HG03442 (cell line): ENCODE measurements around the gene ZNF236.

ENCODE experiments used
- ATAC-seq: cut with Tn5 transposase; IDR thresholded peaks from one replicate; pipeline ENCODE4 v1.9.1; 2021; ENCODE audit warnings: mild to moderate bottlenecking, moderate library complexity; ENCODE audit not compliant: unreplicated experiment

Gene ZNF236

DNA sequence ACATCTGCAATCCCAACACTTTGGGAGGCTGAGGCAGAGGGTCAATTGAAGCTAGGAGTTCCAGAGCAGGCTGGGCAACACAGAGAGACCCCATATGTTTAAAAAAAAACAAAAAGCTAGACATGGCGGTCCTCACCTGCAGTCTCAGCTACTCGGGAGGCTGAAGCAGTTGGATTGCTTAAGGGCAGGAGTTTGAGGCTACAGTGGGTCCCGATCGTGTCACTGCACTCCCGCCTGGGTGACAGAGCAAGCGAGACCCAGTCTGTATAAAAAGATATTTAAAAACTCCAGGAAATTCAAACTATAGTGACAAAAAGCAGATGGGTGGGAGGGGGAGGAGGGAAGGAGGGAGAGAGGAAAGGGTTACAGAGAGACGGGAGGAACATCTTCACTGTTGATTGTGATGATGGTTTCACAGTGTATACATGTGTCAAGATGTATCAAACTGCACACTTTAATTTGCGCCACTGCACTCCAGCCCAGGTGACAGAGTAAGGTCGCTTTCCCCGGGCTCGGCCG is 942 bp upstream of the ZNF236 start:
- no peak for ATAC-seq

DNA sequence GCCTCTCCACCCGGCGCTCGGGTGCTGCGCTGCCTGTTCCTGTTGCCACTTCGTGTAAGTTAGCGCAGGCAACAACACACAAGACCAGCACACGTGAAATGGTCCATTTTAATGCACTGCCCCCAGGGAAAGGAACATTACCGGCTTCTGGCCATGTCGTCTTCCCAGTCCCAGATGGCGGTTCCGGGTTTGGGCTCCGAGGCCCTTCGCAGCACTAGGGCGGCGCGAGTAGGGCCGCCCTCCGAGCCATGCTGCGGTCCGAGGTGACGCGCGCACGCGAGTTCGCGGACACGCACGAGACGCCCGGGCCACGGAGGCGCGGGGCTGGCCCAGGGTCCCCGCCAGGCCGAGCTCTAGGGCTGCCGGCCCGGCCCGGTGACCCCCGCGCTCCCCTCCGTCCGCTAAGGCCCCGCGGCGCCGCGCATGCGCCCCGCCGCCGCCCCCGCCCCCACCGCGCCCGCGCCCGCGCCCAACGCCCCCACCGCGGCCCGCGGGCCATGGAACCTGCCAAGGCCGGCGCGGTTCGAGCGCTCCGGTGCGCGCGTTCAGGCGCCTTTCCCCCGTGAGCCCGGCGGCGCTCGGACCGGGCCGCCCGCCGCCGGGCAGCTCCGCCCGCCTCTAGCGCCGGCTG is 367 bp upstream of the ZNF236 start:
- ATAC-seq: peak; percentile 35

DNA sequence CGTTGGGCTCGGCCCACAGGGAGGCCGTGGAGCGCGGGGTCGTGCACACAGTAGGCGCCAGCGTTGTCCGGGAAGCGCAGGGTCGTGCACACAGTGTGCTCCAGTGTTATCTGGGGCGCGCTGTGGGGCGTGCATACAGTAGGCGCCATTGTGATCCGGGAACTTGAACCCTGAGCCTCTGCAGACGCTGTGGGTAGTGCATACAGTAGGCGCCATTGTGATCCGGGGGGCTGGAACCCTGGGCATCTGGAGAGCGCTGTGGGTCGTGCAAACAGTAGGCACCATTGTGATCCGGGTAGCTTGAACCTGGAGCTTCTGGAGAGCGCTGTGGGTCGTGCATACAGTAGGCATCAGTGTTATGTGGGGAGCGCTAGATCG is 793 bp downstream of the ZNF236 start:
- no peak for ATAC-seq

DNA sequence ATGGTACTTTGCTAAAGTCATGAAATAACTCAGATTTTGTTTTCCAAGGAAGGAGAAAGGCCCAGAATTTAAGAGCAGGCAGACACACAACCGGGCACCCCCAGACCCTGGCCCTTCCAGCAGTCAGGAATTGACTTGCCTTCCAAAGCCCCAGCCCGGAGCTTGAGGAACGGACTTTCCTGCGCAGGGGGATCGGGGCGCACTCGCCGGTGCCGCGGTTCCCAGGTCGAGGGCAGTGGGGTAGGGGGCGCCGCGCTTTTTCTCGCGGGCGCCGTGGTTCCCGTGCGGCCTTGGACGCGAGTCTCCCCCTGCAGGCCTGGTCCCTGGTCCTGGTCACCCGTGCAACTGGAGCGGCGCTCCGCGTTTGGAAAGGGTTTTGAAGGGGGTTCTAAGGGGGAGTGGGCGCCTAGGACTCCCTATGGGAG is 1.2 kb downstream of the ZNF236 start:
- ATAC-seq: no peak

DNA sequence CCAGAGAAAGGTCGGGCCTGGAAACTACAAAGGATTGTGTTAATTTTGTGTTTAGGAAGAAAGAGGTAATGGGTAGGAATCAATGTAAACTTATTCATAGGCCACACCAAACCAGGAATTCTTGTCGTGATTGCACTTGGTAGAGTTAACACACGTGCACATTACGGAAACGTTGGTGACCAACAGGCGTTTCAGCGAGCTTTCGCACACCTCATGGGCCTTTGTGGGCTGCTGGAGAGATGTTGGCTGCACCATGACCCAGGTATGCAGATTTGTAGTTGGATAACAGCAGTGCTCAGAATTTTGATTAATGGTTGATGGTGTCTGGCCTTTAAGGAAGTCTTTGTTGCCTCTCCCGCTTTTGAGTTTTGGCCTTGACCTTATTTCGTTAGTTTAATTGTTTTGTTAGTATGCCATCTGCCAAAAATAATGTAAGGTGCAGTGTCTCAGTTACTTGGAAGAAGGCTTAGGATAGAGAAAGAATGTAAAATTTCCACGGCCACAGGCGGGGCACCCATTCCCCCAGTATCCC is 1.9 kb downstream of the ZNF236 start:
- no peak for ATAC-seq

DNA sequence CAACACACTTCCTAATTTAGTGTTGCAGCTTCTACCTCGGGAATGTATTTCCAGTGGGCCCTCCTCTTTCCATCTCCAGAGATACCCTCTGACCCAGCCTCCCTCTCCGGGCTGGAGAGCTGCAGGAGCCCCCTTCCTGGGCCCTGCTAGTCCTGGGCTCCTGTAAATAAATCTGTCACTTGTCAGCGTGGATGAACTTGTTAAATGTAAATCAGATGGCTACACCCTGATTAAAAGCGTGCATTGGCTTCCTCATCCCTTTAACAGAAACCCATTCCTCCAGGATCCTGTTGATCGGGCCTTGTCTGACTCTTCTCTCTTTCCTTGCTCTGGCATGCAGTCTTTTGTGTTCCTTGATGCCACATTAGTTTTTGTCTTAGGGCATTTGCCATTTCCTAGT is 2.4 kb downstream of the ZNF236 start:
- no peak for ATAC-seq

DNA sequence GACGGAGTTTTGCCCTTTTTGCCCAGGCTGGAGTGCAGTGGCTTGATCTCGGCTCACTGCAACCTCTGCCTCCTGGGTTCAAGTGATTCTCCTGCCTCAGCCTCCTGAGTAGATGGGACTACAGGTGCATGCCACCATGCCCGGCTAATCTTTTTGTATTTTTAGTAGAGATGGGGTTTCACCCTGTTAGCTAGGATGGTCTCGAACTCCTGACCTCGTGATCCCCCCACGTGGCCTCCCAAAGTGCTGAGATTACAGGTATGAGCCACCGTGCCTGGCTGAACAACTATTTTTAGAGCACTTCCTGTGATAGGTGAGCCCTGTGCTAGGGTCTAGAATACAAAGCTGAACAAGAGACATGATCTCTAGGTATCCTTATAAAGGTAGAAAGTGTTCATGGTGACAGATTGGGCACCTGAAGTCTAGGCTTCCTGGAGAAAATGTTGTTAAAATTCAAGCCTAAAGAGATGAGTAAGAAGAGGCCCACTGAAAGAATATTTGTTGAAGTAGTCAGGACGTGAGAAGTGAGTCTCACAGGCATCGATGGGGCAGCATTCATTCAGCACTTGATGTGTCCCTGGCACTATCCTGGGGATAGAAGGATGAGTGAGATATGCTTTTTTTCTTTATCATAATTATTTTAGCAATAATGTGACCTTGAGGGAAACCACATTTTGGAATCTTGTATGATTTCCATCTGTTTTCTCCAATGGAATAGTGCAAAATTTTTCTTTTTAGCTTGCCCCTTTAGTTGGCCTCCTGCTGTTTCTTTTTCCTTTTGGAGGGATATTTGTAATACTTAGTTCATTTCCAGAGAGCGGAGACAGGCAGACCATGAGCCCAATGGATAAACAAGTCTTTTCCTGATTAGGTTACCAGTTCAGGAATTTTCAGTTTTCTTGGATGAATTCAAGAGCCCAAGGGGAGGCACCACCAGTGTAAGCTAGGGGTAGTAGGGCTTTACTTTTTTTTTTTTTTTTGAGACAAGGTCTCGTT is 5.1 kb downstream of the ZNF236 start:
- ATAC-seq: no peak

DNA sequence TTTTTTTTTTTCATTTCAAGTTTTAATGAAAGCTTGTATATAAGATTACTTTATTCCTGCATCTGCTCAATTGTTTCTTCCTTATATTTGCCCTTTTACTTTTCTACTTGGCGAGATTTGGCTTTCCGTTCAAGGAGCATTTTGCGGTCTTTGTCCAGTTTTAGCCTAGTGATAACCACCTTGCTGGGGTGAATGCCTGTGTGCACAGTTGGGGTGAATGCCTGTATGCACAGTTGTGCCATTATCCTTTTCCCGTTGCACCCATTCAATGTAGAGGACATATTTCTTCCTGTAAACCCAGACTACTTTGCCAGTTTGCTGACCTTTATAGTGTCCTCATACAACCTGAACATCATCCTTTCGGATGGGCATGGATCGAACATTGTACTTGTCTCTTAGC is 12.0 kb downstream of the ZNF236 start:
- no peak for ATAC-seq

DNA sequence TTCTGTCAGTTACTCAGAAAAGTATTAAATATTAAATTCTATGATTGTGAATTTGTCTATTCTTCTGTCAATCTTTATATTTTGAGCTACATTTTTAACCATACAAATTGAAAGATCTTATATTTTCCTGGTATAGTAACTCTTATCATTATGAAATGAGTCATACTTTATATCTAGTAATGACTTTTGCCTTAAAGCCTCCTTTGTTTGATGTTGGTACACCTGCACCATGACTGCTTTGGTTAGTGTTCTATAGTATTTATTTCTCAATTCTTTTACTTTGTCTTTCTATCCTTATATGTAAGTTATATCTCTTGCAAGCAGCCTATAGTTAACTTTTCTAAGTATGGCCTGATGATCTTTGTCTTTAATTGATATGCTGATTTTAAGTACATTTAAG is 13.0 kb downstream of the ZNF236 start:
- no peak for ATAC-seq

DNA sequence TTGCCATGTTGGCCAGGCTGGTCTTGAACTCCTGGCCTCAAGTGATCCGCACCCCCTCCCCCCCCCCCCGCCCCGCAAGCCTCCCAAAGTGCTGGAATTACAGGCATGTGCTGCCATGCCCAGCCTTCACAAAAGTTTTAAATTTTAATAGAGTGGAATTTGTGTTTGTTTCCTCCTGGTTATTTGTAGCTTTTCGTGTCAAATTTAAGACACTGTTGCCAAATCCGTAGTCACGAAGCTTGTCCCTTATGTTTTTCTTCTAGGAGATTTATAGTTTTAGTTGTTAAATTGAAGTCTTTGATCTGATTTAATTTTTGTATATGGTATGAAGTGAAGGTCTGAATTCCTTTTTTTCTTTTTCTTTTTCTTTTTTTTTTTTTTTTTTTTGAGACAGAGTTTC is 14.7 kb downstream of the ZNF236 start:
- no peak for ATAC-seq

DNA sequence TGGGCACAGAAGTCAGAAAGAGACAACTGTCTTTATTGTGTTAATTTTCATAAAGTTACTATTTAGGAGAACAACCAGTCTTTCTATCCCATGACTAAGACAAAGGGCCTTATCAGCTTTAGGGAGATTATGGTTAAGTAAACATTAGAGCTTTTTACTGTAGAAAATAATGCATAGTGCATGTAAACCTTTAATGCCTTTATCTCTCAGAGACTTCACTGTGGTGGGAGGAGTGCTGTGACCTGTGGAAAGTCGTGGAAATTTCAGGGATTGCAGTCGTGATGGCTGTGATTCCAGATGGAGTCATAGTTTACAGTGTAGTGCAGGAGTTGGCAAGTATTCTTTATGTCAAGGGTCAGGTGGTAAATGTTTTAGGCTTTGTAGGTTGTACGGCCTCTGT is 15.8 kb downstream of the ZNF236 start:
- no peak for ATAC-seq

DNA sequence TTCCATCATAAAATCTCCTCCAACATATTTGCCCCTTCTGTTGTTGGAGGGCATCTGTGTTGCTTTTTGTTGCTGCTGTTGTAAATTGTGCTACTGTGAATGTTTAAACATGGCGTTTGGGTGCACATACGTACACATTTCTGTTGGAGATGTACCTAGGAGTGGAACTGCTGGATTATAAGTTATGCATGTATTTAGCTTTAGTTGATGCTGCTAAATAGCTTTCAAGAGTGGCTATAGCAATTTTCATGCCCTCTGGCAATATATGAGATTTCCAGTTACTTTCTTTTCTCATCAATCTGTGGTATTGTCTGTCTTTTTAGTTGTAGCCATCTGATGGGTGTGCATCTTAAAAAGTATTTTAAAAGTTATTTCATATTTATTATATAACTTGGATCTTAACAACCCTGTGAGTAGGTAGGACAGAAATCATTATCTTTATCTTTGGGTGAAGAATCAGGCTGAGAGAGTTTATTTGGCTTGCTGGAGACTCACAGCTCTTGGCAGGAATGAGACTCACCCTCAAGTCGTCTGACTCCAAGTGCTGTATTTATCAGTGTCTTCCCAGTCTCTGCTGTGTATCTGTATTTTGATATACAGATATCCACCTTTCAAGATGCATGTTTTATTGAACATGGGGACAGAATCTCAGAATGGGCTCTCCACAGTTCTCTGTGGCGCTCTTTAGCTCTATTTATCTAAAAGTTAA is 16.9 kb downstream of the ZNF236 start:
- ATAC-seq: no peak

DNA sequence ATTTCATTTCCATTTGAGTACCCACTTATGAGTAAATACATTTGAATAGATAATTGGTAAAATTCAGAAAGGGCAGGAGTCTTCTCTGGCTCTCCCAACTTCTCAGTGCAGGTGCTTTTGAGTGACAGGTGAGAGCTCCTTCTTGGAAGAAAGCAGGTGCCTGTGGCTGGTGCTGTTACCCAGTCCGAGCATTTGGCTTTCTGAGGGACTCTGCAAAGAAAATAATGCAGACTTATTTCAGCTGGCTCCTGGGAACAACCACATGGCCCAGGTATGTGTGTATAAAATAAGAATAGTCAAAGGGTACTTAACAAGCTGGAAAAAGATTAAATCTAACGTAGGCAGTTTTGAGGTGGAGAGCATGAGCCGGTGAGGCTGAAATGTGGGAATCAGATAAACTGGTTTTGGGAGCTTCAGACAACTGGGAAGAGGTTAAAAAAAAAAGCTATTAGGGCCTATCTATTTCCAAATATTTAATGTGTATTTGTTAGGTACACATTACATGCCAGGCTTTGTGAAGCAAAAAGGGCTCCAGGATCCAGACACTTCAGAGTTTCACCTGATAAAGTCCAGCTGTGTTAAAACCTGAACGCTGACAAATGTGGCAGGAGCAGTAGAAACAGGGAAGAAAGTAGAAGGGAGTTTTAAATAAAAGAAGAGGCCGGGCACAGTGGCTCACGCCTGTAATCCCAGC is 20.6 kb downstream of the ZNF236 start:
- no peak for ATAC-seq

DNA sequence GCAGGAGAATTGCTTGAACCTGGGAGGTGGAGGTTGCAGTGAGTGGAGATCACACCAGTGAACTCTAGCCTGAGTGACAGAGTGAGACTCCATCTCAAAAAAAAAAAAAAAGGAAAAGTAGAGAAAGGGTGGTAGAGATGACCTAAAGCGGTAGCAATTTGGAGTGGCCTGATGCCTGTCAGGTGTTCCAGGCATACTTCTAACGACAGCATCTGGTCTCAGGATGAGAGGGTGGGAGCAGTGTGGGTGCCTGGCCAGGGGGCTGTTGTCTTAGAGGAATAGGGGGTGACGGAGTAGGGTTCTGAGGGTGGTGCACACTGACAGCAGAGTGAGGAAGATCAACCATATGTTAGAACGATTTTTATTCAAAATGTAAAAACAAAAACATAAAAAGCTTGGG is 21.8 kb downstream of the ZNF236 start:
- ATAC-seq: no peak

DNA sequence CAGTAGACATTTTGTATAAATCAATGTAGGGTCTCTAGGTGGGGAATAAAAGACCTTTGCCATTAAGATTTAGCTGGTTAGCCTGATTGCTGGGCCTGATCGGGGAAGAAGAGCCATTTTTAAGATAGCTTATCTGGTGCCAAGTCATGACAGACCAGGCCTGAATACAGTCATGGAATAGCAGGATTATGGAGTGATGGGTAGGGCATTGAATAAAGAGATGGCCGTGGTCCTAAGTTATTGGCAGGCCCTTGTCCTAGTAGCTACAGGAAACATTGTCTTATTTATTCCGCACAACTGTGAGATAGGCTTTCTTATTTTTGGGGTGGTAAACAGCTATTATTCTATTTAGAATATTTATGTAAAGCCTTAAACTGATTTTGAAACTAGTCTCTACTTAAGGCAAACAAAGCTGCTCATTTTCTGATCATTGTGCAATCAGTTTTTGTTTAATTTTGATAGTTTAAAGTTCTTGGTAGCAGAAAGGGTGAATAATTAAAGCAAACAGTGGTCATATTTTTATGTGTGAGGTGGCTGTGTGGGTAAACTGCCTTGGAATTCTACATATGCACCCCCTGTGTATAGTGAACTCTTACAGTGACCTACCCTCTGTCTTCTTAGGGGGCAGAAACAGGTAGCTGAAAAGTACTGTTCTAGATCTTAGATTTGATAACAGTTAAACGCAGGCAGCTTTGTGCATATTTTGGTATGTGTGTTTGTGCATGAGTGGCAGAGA is 22.6 kb downstream of the ZNF236 start:
- ATAC-seq: no peak

DNA sequence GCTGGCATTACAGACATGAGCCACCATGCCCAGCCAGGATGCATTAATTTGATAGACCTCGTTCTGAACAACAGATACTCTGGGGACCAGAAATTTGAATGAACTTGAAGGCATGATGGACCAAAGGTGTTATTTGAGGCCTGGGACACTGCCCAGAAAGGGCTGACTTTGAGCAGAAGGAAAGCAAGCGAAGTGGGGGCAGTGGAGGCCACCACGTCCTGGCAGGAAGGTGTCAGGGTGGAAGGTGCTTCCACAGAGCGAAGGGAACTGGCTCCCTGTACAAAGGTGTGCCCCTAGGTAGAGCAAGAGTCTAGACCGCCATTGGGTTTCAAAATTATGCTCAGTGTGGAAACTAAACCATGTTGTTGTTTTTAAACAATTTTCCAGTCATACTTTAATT is 23.9 kb downstream of the ZNF236 start:
- ATAC-seq: no peak

DNA sequence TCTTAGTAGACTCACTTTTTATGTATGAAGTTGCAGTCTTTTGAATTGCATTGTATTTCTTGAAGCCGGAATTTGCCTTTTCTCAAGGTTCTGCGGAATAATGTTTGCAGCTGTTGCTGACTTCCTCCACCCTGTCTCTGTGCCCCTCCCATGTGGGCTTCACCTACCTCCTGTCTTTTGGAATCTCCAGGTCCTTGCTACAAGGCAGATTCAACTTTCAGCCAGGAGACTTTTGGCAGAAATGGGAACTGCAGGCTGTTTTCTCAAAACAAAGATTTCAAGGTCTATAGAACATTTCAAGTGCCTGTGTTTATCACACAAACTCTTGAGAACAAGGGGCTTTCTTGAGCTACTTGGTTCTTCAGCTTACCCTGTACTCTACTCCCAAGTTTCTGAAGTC is 25.6 kb downstream of the ZNF236 start:
- no peak for ATAC-seq

DNA sequence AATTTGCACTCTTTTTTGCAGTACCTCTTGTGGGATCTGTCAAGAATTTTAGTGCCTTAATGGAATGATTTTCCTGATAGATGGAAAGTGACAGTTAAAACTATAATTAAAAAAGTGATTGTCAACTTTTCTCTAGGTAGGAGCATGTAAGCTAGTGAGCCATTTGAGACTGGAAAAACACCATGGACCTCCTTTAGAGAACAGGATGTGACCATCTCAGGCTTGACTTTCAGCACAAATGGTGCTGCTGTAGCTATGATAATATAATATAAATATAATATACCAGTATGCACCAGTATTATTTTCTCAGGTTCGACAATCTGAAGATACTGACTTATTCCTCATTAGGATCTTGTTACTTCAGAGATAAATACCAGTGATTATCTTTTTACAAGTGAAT is 27.8 kb downstream of the ZNF236 start:
- no peak for ATAC-seq

DNA sequence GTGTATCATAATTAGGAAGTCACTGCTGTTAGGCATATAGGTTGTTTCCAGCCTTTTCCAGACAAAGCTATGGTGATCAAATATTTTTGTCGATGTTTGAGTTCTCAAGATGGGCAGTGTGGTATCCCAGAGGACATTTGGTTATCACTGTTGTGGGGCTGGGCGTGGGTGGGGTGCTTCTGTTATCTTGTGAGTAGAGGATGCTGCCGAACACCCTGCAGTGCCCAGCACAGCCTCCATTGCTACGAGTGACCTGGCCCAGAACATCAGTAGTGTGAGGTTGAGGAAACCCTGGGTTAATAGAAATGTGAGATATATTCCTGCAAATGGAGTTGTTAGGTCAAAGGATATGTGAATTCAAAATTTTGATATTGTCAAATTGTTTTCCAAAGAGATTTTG is 33.2 kb downstream of the ZNF236 start:
- no peak for ATAC-seq

DNA sequence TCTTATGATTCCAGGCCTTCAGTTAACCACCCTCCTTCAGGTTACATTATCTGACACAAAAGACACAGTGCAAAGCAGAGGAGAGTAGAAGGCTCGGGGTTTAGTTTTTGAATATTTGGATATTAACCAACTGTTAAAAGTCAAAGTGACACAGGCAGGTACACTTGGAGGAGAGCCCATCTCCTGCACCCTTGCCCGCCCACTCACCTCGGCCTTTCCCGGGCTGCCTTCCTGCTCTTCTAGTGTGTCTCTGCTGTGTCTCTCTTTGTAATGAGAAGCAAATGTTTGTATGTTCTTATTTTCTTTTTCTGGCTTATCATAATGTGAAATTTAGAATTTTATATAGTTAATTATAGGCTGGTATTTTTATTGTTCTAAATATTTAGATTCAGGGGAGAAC is 35.1 kb downstream of the ZNF236 start:
- ATAC-seq: no peak
